ENCODE results near the gene SPACA7. TPM values are rescaled to one million over a fixed set of nuclear protein-coding genes. Genes with fewer than 3 reads are reported as not detected.

SPACA7 gene
- total RNA-seq, 1 experiment from 2014 or later = not detected

GRCh38 chr13:112438515-112438914 is 62.4 kb downstream of the SPACA7 start:
- H3K23ac ChIP-seq (ENCODE audit: insufficient read length, low read depth, low read length) = no peak overlapping the region
- peaks cover 4% of the 10 kb centered on the region for H3K9me3 ChIP-seq (ENCODE audit: control insufficient read depth, low read depth, low read length)
- H3K4ac ChIP-seq (ENCODE audit: low read depth, low read length) = no peak overlapping the region
- H3K4me1 Mint-ChIP-seq = peaks cover 7 to 9% of the 10 kb centered on the region in 2 experiments; a peak in 3 of 4 replicates
- no peak overlapping the region for H3K4me2 ChIP-seq (ENCODE audit: insufficient read depth, insufficient read length, low read length)
- WGBS (ENCODE audit: extremely low coverage, insufficient read length, low lambda C conversion rate) = no CpG with 5 or more reads among the region's 2 CpGs
- no peak overlapping the region for H2BK12ac ChIP-seq (ENCODE audit: insufficient read length, low read depth, low read length)
- DNase-seq = no peak
- no peak overlapping the region for H4K5ac ChIP-seq (ENCODE audit: insufficient read length, low read depth, low read length)
- H3K27me3 Mint-ChIP-seq (ENCODE audit: low read depth) = peaks cover 48% of the 10 kb centered on the region
- H3K36me3 Mint-ChIP-seq (ENCODE audit: insufficient read depth in 1 of 3, low read depth in 3 of 3) = peaks cover 0 to 12% (median 8%) of the 10 kb centered on the region in 3 experiments; a peak in 4 of 7 replicates
- H4K91ac ChIP-seq (ENCODE audit: insufficient read length, low read depth, low read length) = no peak overlapping the region
- no peak overlapping the region for H4K8ac ChIP-seq (replicated peaks; ENCODE audit: insufficient read length, low read depth, low read length)
- no peaks in the 10 kb centered on the region for H3K23me2 ChIP-seq (ENCODE audit: insufficient read length, low read depth, low read length, poor library complexity, severe bottlenecking)
- H2AK5ac ChIP-seq (ENCODE audit: insufficient read length, low read length) = no peak overlapping the region
- H2BK5ac ChIP-seq (ENCODE audit: insufficient read length, low read length) = no peak overlapping the region
- H2BK20ac ChIP-seq (ENCODE audit: low read depth, low read length, poor library complexity, severe bottlenecking) = no peak overlapping the region
- no peak overlapping the region for H3K14ac ChIP-seq (ENCODE audit: insufficient read depth, low read length)
- H2BK15ac ChIP-seq (ENCODE audit: low read depth, low read length) = no peak overlapping the region
- H3K27ac ChIP-seq (ENCODE audit: insufficient read length, low read depth, low read length) = no peak overlapping the region
- no peaks in the 10 kb centered on the region for H4K20me1 ChIP-seq (ENCODE audit: control insufficient read depth, insufficient read depth, insufficient read length)
- no peak overlapping the region for H3K4me3 Mint-ChIP-seq
- H3K79me2 ChIP-seq (ENCODE audit: insufficient read depth, low read length) = no peaks in the 10 kb centered on the region
- H3K18ac ChIP-seq (ENCODE audit: insufficient read length, low read depth, low read length) = no peak overlapping the region
- H3K4me1 ChIP-seq (ENCODE audit: insufficient read depth, low read length) = no peaks in the 10 kb centered on the region
- no peak overlapping the region for H3K56ac ChIP-seq (ENCODE audit: insufficient read length, low read depth, low read length)
- no peak overlapping the region for H2BK120ac ChIP-seq (ENCODE audit: low read depth, low read length, poor library complexity, severe bottlenecking)
- no peak overlapping the region for H3T11ph ChIP-seq (ENCODE audit: low read length)
- no peaks in the 10 kb centered on the region for H3K79me1 ChIP-seq (ENCODE audit: insufficient read depth, low read depth, low read length, poor library complexity, severe bottlenecking)
- H3K9ac ChIP-seq (ENCODE audit: extremely low read depth, insufficient read length, low read length) = no peak overlapping the region
- H2AFZ ChIP-seq (ENCODE audit: low read length) = no peak overlapping the region
- H3K27me3 ChIP-seq (ENCODE audit: insufficient read depth, low read length) = no peaks in the 10 kb centered on the region
- H3K27ac Mint-ChIP-seq = no peak overlapping the region
- TF ChIP-seq, protein P1, sequence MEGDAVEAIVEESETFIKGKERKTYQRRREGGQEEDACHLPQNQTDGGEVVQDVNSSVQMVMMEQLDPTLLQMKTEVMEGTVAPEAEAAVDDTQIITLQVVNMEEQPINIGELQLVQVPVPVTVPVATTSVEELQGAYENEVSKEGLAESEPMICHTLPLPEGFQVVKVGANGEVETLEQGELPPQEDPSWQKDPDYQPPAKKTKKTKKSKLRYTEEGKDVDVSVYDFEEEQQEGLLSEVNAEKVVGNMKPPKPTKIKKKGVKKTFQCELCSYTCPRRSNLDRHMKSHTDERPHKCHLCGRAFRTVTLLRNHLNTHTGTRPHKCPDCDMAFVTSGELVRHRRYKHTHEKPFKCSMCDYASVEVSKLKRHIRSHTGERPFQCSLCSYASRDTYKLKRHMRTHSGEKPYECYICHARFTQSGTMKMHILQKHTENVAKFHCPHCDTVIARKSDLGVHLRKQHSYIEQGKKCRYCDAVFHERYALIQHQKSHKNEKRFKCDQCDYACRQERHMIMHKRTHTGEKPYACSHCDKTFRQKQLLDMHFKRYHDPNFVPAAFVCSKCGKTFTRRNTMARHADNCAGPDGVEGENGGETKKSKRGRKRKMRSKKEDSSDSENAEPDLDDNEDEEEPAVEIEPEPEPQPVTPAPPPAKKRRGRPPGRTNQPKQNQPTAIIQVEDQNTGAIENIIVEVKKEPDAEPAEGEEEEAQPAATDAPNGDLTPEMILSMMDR (conservative IDR thresholded peaks at IDR 0.05) = no peak
- H3K9me3 Mint-ChIP-seq = peaks cover 20 to 31% of the 10 kb centered on the region in 2 experiments
